Neural progenitor cell (in vitro differentiated cells): ENCODE results near the gene NHP2. TPM values are rescaled to one million over a fixed set of nuclear protein-coding genes. Genes with fewer than 3 reads are reported as not detected.

Experiments
- DNase-seq: peaks from one replicate; pipeline ENCODE4 v3.0.0-alpha.2; 2016; ENCODE audit warnings: low spot score
- H2AFZ ChIP-seq: fragments of 200-600 bp; sonication (generic); replicated peaks from 2 replicates; pipeline ENCODE4 v1.6.1; 2016; ENCODE audit warnings: antibody characterized with exemption
- H3F3A ChIP-seq: fragments of 200-600 bp; sonication (generic); 2 replicates; pipeline ENCODE4 v1.6.1; 2016; ENCODE audit warnings: antibody characterized with exemption, low read depth
- H3K27ac ChIP-seq: fragments of 200-600 bp; sonication (generic); 2 replicates; pipeline ENCODE4 v1.5.1; 2016; ENCODE audit warnings: mild to moderate bottlenecking
- H3K27me3 ChIP-seq: fragments of 200-600 bp; sonication (generic); 2 replicates; pipeline ENCODE4 v1.6.1; 2016; ENCODE audit warnings: mild to moderate bottlenecking, moderate library complexity
- H3K36me3 ChIP-seq: fragments of 200-600 bp; sonication (generic); 2 replicates; pipeline ENCODE4 v1.5.1; 2016
- H3K4me1 ChIP-seq: fragments of 200-600 bp; sonication (generic); 2 replicates; pipeline ENCODE4 v1.6.1; 2016; ENCODE audit warnings: mixed run types
- H3K4me2 ChIP-seq: fragments of 200-600 bp; sonication (generic); 2 replicates; pipeline ENCODE4 v1.6.1; 2016
- H3K4me3 ChIP-seq: fragments of 200-600 bp; sonication (generic); 2 replicates; pipeline ENCODE4 v1.5.1; 2016
- H3K79me2 ChIP-seq: fragments of 200-600 bp; sonication (generic); 2 replicates; pipeline ENCODE4 v1.6.1; 2016; ENCODE audit warnings: low read depth
- H3K9ac ChIP-seq: fragments of 200-600 bp; sonication (generic); 2 replicates; pipeline ENCODE4 v1.6.1; 2016
- H3K9me3 ChIP-seq: fragments of 200-600 bp; sonication (generic); 2 replicates; pipeline ENCODE4 v1.5.1; 2016; ENCODE audit warnings: low read depth
- H4K20me1 ChIP-seq: fragments of 200-600 bp; sonication (generic); 2 replicates; pipeline ENCODE4 v1.6.1; 2016; ENCODE audit warnings: low read depth
- H3K27ac Mint-ChIP-seq: 3 replicates; pipeline ENCODE4 v1.8.0; 2021; ENCODE audit warnings: mixed read lengths
- H3K27me3 Mint-ChIP-seq: 2 replicates; pipeline ENCODE4 v1.8.0; 2022; ENCODE audit warnings: low read depth, mild to moderate bottlenecking, inconsistent platforms, moderate library complexity, mixed read lengths; ENCODE audit not compliant: insufficient read depth
- H3K36me3 Mint-ChIP-seq: 3 replicates; pipeline ENCODE4 v1.8.0; 2021; ENCODE audit warnings: mixed read lengths
- H3K4me1 Mint-ChIP-seq: 3 replicates; pipeline ENCODE4 v1.8.0; 2021; ENCODE audit warnings: mixed read lengths
- H3K4me3 Mint-ChIP-seq: 3 replicates; pipeline ENCODE4 v1.8.0; 2021; ENCODE audit warnings: mild to moderate bottlenecking, moderate library complexity, mixed read lengths
- H3K9me3 Mint-ChIP-seq: 3 replicates; pipeline ENCODE4 v1.8.0; 2020; ENCODE audit warnings: mixed read lengths
- EZH2 ChIP-seq: fragments of 200-600 bp; sonication (generic); IDR thresholded peaks from 2 replicates; pipeline ENCODE4 v1.6.1; 2017; ENCODE audit warnings: antibody characterized with exemption, mild to moderate bottlenecking, moderate library complexity
- EZH2phosphoT487 ChIP-seq: fragments of 200-600 bp; sonication (generic); IDR thresholded peaks from 2 replicates; pipeline ENCODE4 v1.6.1; 2017; ENCODE audit warnings: antibody characterized with exemption
- total RNA-seq: library from RNA; depleted of rRNA; stranded (reverse); fragments of >200 nt; gene quantifications from 2 replicates; pipeline ENCODE4 v1.2.3, GENCODE V29; 2015; ENCODE audit warnings: low replicate concordance
- TF ChIP-seq, protein P1 (sequence below): fragments of 200-600 bp; sonication (generic); IDR thresholded peaks from 2 replicates; pipeline ENCODE4 v1.5.1; 2017; ENCODE audit warnings: antibody characterized with exemption, mild to moderate bottlenecking

NHP2 gene
- total RNA-seq, 1 donor from 2014 or later = 357 TPM

DNA sequence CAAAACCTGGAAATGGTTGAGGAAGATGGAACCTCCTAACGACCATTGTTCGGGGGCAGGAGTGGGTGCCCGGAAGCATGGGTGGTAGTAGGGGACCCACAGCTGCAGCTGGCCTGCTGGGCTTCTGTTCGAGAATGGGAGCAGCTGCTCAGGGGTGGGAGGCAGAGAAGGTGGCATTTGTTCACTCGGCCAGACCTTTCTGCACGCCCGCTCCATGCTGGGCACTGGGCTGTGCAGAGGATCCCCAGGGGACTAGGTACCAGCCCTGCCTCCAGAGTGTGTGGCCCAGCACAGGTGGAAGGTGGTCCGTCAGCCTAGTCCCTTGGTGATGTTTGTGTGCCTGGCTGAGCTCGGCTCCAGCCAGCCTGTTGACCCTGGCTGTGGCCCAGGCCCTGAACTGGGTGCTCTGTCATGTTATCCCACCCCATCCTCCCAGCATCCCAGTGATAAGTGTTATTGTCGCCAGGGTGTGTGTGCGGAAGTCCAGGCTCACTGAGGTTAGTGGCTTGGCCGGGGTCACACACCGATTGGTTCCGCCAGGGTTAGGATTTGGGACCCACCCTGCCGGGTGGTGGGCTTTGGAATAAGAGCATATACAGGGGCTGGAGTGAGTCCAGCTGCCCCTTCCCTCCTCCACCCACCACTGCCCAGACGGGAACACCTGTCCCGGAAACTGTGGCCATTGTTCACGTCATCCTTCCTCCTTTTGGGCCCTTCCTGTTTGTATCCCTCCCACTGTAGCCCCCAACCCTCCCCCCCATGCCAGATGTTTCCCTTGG, 35.6 kb downstream of the NHP2 start:
- H3K27me3 ChIP-seq = no peaks in the 10 kb centered on the region
- Mint-ChIP-seq H3K4me1 (peaks cover 29% of the 10 kb centered on the region), H3K4me3 (no peak overlapping the region), H3K36me3 (no peaks in the 10 kb centered on the region), H3K27me3 (peaks cover 3% of the 10 kb centered on the region), H3K27ac (no peak overlapping the region), H3K9me3 (no peaks in the 10 kb centered on the region)
- H3K36me3 ChIP-seq = no peaks in the 10 kb centered on the region
- DNase-seq = no peak
- H3K4me1 ChIP-seq = peaks cover 29% of the 10 kb centered on the region
- H3K4me3 ChIP-seq = no peak overlapping the region
- no peak overlapping the region for H3K27ac ChIP-seq
- H3F3A ChIP-seq = peaks cover 36% of the 10 kb centered on the region
- no peak overlapping the region for H2AFZ ChIP-seq
- no peak overlapping the region for H3K9ac ChIP-seq
- H4K20me1 ChIP-seq = peaks cover 35% of the 10 kb centered on the region
- TF ChIP-seq EZH2 (no peak), EZH2phosphoT487 (no peak)
- TF ChIP-seq, protein P1, sequence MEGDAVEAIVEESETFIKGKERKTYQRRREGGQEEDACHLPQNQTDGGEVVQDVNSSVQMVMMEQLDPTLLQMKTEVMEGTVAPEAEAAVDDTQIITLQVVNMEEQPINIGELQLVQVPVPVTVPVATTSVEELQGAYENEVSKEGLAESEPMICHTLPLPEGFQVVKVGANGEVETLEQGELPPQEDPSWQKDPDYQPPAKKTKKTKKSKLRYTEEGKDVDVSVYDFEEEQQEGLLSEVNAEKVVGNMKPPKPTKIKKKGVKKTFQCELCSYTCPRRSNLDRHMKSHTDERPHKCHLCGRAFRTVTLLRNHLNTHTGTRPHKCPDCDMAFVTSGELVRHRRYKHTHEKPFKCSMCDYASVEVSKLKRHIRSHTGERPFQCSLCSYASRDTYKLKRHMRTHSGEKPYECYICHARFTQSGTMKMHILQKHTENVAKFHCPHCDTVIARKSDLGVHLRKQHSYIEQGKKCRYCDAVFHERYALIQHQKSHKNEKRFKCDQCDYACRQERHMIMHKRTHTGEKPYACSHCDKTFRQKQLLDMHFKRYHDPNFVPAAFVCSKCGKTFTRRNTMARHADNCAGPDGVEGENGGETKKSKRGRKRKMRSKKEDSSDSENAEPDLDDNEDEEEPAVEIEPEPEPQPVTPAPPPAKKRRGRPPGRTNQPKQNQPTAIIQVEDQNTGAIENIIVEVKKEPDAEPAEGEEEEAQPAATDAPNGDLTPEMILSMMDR = no peak
- peaks cover 38% of the 10 kb centered on the region for H3K79me2 ChIP-seq
- no peak overlapping the region for H3K4me2 ChIP-seq
- no peaks in the 10 kb centered on the region for H3K9me3 ChIP-seq

DNA sequence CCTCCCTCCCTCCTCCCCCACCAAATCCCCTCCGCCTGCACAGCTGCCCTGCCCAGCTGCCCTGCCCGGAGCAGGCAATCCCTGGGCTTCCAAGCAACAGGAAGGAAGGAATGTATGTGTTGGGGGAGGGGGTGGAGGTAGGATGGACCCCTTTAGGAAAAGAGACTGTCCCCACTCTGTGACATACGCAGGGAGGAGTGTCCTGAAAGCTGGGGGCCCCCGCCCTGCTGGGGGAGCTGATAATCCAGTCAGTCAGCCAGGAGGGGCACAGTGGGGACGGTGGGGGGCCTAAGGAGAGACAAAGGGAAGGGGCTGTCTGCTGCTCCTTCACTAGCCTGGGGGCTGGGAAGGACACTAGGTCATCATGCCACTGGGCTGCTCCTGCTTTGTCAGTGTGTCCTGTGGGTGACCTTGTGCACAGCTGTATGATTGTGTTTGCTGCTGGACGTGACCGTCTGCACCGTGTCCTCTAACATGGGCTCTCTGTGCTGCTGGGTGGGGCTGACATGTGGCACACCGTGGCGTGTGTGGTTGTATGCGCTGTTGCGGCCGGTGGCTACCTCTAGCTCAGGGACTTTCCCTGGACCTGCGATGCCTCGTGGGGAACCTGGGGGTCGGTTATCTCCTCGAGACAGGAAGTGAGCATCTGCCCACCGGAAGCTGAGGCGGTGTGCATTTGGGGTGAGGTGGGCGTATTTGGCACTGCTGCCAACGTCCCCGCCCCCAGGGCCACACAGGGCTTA, 37.4 kb downstream of the NHP2 start:
- no peaks in the 10 kb centered on the region for H3K36me3 Mint-ChIP-seq
- Histone ChIP-seq H3K9me3 (no peaks in the 10 kb centered on the region), H4K20me1 (peaks cover 31% of the 10 kb centered on the region), H3K27me3 (peaks cover 12% of the 10 kb centered on the region), H3K27ac (peak overlapping the region; percentile 96), H3K4me1 (peaks cover 29% of the 10 kb centered on the region), H3K9ac (no peak overlapping the region), H3F3A (peaks cover 45% of the 10 kb centered on the region), H3K4me2 (peak overlapping the region; percentile 99), H3K4me3 (peak overlapping the region; percentile 77), H3K79me2 (peaks cover 43% of the 10 kb centered on the region), H2AFZ (no peak overlapping the region), H3K36me3 (no peaks in the 10 kb centered on the region)
- peaks cover 10% of the 10 kb centered on the region for H3K27me3 Mint-ChIP-seq
- DNase-seq = peak; percentile 89
- H3K4me3 Mint-ChIP-seq = peak overlapping the region; percentile 95
- no peaks in the 10 kb centered on the region for H3K9me3 Mint-ChIP-seq
- no peak for TF ChIP-seq EZH2phosphoT487
- TF ChIP-seq, protein P1 = no peak
- H3K4me1 Mint-ChIP-seq = peaks cover 33% of the 10 kb centered on the region
- H3K27ac Mint-ChIP-seq = peak overlapping the region; percentile 99

DNA sequence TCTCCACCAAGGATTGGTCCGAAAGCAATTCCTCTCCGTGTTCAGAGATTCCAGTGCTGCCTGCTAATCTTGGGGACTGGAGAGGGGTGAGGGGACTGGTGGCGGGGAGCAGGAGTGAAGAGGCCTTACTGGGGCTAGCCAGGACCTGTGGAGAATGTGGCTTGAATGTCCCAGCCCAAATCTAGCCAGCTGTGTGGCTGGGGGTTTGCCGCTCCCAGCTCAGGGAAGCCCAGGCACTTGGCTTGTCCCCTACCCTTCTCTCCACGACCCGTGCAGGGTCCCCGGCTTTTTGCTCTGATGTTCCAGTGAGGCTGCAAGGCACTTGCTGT, 37.9 kb downstream of the NHP2 start:
- peaks cover 10% of the 10 kb centered on the region for H3K27me3 Mint-ChIP-seq
- H3K36me3 ChIP-seq = no peaks in the 10 kb centered on the region

More for the DNA sequence above, 37.9 kb downstream of the NHP2 start:
- no peak overlapping the region for H2AFZ ChIP-seq
- H3K4me2 ChIP-seq = peak overlapping the region; percentile 99
- peak overlapping the region; percentile 33 for H3K9ac ChIP-seq
- peaks cover 12% of the 10 kb centered on the region for H3K27me3 ChIP-seq
- H3K4me3 ChIP-seq = peak overlapping the region; percentile 77
- H4K20me1 ChIP-seq = peaks cover 28% of the 10 kb centered on the region
- no peak for TF ChIP-seq EZH2
- TF ChIP-seq EZH2phosphoT487 = no peak
- TF ChIP-seq, protein P1 = no peak
- Mint-ChIP-seq H3K4me1 (peaks cover 32% of the 10 kb centered on the region), H3K4me3 (peak overlapping the region; percentile 95), H3K27ac (peak overlapping the region; percentile 99), H3K36me3 (no peaks in the 10 kb centered on the region), H3K9me3 (no peaks in the 10 kb centered on the region)
- peaks cover 45% of the 10 kb centered on the region for H3F3A ChIP-seq
- peaks cover 43% of the 10 kb centered on the region for H3K79me2 ChIP-seq
- DNase-seq = no peak
- peak overlapping the region; percentile 96 for H3K27ac ChIP-seq
- no peaks in the 10 kb centered on the region for H3K9me3 ChIP-seq
- peaks cover 29% of the 10 kb centered on the region for H3K4me1 ChIP-seq
